HG02943 (cell line): ENCODE measurements around the gene TKTL2.
"Not testable (repeated sequence)": the region's sequence is repeated elsewhere in the genome, so short reads cannot be mapped to it uniquely, and the experiment has no call there.

ENCODE experiments used
- ATAC-seq: cut with Tn5 transposase; IDR thresholded peaks from one replicate; pipeline ENCODE4 v1.9.1; 2021; ENCODE audit warnings: mild to moderate bottlenecking, low read depth, moderate library complexity; ENCODE audit not compliant: unreplicated experiment

The TKTL2 gene

GRCh38 chr4:163448540-163449203, 24.9 kb downstream of the TKTL2 start:
- no peak for ATAC-seq

- no peak for ATAC-seq
Observed at GRCh38 chr4:163447481-163447880, 26.1 kb downstream of the TKTL2 start.

DNA sequence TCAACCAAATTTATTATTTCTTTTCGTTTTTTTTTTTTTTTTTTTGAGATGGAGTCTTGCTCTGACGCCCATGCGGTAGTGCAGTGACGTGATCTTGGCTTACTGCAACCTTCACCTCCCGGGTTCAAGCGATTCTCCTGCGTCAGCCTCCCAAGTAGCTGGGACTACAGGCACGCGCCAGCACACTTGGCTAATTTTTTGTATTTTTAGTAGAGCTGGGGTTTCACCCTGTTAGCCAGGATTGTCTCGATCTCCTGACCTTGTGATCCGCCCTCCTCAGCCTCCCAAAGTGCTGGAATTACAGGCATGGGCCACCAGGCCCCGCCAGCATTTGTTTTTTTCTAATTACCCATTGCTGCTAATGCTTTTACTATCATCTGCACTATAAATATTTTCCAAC, 26.5 kb downstream of the TKTL2 start:
- ATAC-seq = not testable (repeated sequence)

- ATAC-seq = no peak
Observed at GRCh38 chr4:163440040-163440439, 33.5 kb downstream of the TKTL2 start.
